Stimulated activated CD8-positive, alpha-beta memory T cell treated with anti-CD3 and anti-CD28 coated beads, Interleukin-15, amount 100 ng/mL, for 1 hour (primary cell): ENCODE results near the gene SH3PXD2A.
"Not testable (repeated sequence)": the region's sequence is repeated elsewhere in the genome, so short reads cannot be mapped to it uniquely, and the experiment has no call there.

Experiments
- DNase-seq: peaks from one replicate; pipeline ENCODE4 v3.0.0-alpha.2; 2020; ENCODE audit warnings: low read depth

SH3PXD2A gene

GRCh38 chr10:103645141-103646054, 210.0 kb downstream of the SH3PXD2A start:
- DNase-seq, result no peak

- DNase-seq, result no peak
Observed at GRCh38 chr10:103643381-103643780, 212.0 kb downstream of the SH3PXD2A start.

GRCh38 chr10:103641326-103641725, 214.1 kb downstream of the SH3PXD2A start:
- DNase-seq, result no peak

GRCh38 chr10:103640436-103641181, 214.8 kb downstream of the SH3PXD2A start:
- DNase-seq, result no peak

- no peak for DNase-seq
Observed at GRCh38 chr10:103638948-103639347, 216.4 kb downstream of the SH3PXD2A start.

- DNase-seq, result no peak
Observed at GRCh38 chr10:103637927-103638557, 217.3 kb downstream of the SH3PXD2A start.

- no peak for DNase-seq
Observed at GRCh38 chr10:103637011-103637410, 218.4 kb downstream of the SH3PXD2A start.

GRCh38 chr10:103636492-103636891, 218.9 kb downstream of the SH3PXD2A start:
- no peak for DNase-seq

GRCh38 chr10:103635580-103635979, 219.8 kb downstream of the SH3PXD2A start:
- no peak for DNase-seq

GRCh38 chr10:103633846-103634245, 221.5 kb downstream of the SH3PXD2A start:
- no peak for DNase-seq

GRCh38 chr10:103632871-103633270, 222.5 kb downstream of the SH3PXD2A start:
- not testable (repeated sequence) for DNase-seq

GRCh38 chr10:103632247-103632642, 223.1 kb downstream of the SH3PXD2A start:
- no peak for DNase-seq

- DNase-seq, result no peak
Observed at GRCh38 chr10:103630156-103630555, 225.2 kb downstream of the SH3PXD2A start.

GRCh38 chr10:103629581-103629980, 225.8 kb downstream of the SH3PXD2A start:
- DNase-seq, result no peak

- DNase-seq, result no peak
Observed at GRCh38 chr10:103627893-103628292, 227.5 kb downstream of the SH3PXD2A start.

- DNase-seq, result no peak
Observed at GRCh38 chr10:103627111-103627892, 228.1 kb downstream of the SH3PXD2A start.

- no peak for DNase-seq
Observed at GRCh38 chr10:103626178-103626577, 229.2 kb downstream of the SH3PXD2A start.

GRCh38 chr10:103622935-103623574, 232.3 kb downstream of the SH3PXD2A start:
- no peak for DNase-seq

GRCh38 chr10:103622286-103622685, 233.1 kb downstream of the SH3PXD2A start:
- no peak for DNase-seq

- DNase-seq, result no peak
Observed at GRCh38 chr10:103621783-103622125, 233.6 kb downstream of the SH3PXD2A start.
